ENCODE data around the gene SARDH. TPM values are rescaled to one million over a fixed set of nuclear protein-coding genes. Genes with fewer than 3 reads are reported as not detected.
"Not testable (repeated sequence)": the region's sequence is repeated elsewhere in the genome, so short reads cannot be mapped to it uniquely, and the experiment has no call there.

Gene SARDH
- total RNA-seq, 2 experiments from 2014 or later = 5.5 to 5.6 TPM

DNA sequence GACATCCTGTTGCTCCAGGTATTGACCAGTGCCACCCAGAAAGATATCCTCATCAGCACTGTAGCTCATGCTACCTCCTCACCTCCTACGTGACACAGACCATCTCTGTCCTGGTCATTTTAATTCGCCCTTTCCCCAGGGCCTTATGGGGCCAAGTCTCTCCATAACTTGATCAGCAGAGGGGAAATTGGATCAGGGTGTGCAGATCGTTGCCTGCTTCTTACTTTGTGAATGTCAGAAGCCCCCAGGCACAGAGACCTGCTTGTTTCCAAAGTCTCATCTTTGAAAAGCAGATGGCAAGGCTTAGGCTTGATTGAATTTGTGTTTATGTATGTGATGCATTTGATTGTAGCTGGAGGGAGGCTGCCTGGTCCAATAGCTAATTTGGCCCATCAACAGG, 110.8 kb downstream of the SARDH start:
- Mint-ChIP-seq H3K27me3 (no peaks in the 10 kb centered on the region), H3K4me3 (no peak overlapping the region), H3K4me1 (ENCODE audit: low read depth) (peaks cover 2% of the 10 kb centered on the region), H3K9me3 (peaks cover 16% of the 10 kb centered on the region), H3K36me3 (ENCODE audit: low read depth) (no peaks in the 10 kb centered on the region), H3K27ac (no peak overlapping the region)
- intact Hi-C loops (cut with micrococcal nuclease) = no loop called here
- ChIA-PET CTCF (interaction anchor here (1.4 kb wide), 1 partner anchor 116 kb away, joined by 3 read pairs; no protein-coding TSS in a partner anchor), POLR2A (interaction anchor here (1.2 kb wide), 1 partner anchor 10 kb away, joined by 4 read pairs; no protein-coding TSS in a partner anchor)
- DNase-seq (no peak), ATAC-seq (no peak)
- TF ChIP-seq, protein P1, sequence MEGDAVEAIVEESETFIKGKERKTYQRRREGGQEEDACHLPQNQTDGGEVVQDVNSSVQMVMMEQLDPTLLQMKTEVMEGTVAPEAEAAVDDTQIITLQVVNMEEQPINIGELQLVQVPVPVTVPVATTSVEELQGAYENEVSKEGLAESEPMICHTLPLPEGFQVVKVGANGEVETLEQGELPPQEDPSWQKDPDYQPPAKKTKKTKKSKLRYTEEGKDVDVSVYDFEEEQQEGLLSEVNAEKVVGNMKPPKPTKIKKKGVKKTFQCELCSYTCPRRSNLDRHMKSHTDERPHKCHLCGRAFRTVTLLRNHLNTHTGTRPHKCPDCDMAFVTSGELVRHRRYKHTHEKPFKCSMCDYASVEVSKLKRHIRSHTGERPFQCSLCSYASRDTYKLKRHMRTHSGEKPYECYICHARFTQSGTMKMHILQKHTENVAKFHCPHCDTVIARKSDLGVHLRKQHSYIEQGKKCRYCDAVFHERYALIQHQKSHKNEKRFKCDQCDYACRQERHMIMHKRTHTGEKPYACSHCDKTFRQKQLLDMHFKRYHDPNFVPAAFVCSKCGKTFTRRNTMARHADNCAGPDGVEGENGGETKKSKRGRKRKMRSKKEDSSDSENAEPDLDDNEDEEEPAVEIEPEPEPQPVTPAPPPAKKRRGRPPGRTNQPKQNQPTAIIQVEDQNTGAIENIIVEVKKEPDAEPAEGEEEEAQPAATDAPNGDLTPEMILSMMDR (IDR thresholded peaks at IDR 0.05) = no peak

GRCh38 chr9:133626008-133626407, 112.1 kb downstream of the SARDH start:
- H3K27me3 Mint-ChIP-seq; ATAC-seq; POLR2A ChIA-PET; DNase-seq; intact Hi-C loops (cut with micrococcal nuclease); H3K4me3 Mint-ChIP-seq; H3K36me3 Mint-ChIP-seq (ENCODE audit: low read depth); CTCF ChIA-PET; H3K27ac Mint-ChIP-seq: not testable (repeated sequence)
- Mint-ChIP-seq H3K4me1 (ENCODE audit: low read depth) (peaks cover 13% of the 10 kb centered on the region), H3K9me3 (peaks cover 16% of the 10 kb centered on the region)

- intact Hi-C loops (cut with micrococcal nuclease) = no loop called here
- no peak for DNase-seq
- no peak for ATAC-seq
- POLR2A ChIA-PET = no interaction called here
- TF ChIP-seq, protein P1 (IDR thresholded peaks at IDR 0.05) = no peak
- CTCF ChIA-PET = no interaction called here
- Mint-ChIP-seq H3K4me3 (no peak overlapping the region), H3K36me3 (ENCODE audit: low read depth) (no peaks in the 10 kb centered on the region), H3K27ac (no peak overlapping the region), H3K27me3 (no peaks in the 10 kb centered on the region), H3K9me3 (peaks cover 16% of the 10 kb centered on the region), H3K4me1 (ENCODE audit: low read depth) (peaks cover 31% of the 10 kb centered on the region)
Measured at GRCh38 chr9:133622555-133622954, 115.6 kb downstream of the SARDH start.

DNA sequence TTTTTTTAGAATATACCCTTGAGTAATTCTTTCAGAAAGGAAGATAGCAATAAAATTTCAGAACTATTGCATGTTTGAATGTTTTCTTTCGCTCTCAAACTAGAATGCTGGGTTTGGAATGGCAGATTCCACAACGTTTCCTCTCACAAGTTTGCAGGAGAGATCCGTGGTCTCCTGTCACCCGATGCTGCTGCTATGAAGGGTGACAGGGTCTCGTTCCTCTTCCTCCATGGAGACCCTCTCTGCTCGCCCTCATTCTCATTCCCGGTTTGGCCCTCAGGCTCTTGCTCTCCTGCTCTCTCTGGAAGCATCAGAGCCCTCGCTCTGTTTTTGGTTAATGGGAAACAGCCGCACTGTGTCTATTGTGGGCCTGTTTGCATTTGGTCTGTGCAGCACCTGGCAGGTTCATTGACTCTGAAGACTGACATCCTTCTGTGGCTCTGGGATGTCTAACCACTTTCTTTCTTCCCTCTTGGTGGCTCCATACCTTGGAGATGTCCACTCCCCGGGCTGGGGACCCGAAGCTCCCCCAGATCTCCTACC, 116.4 kb downstream of the SARDH start:
- DNase-seq (no peak), ATAC-seq (no peak)
- Mint-ChIP-seq H3K36me3 (ENCODE audit: low read depth) (no peaks in the 10 kb centered on the region), H3K27me3 (no peaks in the 10 kb centered on the region), H3K27ac (no peak overlapping the region), H3K4me1 (ENCODE audit: low read depth) (peaks cover 31% of the 10 kb centered on the region), H3K9me3 (peaks cover 10% of the 10 kb centered on the region), H3K4me3 (no peak overlapping the region)
- intact Hi-C loops (cut with micrococcal nuclease) = no loop called here
- POLR2A ChIA-PET = no interaction called here
- CTCF ChIA-PET = interaction anchor here (1.6 kb wide), 1 partner anchor 32 kb away, joined by 3 read pairs; no protein-coding TSS in a partner anchor
- TF ChIP-seq, protein P1 (IDR thresholded peaks at IDR 0.05) = no peak

DNA sequence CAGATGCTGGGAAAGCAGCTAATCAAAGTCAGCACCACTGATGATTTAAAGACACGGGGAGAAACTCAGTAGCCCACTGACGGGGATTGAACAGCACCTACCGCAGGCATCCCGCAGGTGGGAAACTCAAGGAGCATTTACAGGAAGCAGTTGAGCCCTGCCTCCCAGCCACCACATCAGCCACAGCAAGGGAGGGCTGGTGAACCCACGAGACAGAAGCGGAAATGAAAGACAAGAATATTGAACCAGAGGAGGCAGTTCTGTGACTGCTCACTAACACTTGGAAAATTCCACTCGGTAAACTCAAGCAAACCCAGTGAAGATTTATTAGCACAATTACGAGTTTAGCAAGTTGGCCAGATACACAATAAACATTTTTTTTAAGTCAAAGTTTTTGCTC, 118.4 kb downstream of the SARDH start:
- Mint-ChIP-seq H3K4me1 (ENCODE audit: low read depth) (peaks cover 31% of the 10 kb centered on the region), H3K9me3 (no peaks in the 10 kb centered on the region), H3K27ac (peak overlapping the region; percentile 45), H3K4me3 (no peak overlapping the region), H3K27me3 (no peaks in the 10 kb centered on the region), H3K36me3 (ENCODE audit: low read depth) (no peaks in the 10 kb centered on the region)
- ChIA-PET CTCF (interaction anchor here (0.7 to 1.2 kb wide), 2 partner anchors 57 to 123 kb away, joined by 3 read pairs; no protein-coding TSS in a partner anchor), POLR2A (no interaction called here)
- DNase-seq (peak; percentile 75), ATAC-seq (peak; percentile 82)
- TF ChIP-seq, protein P1 (IDR thresholded peaks at IDR 0.05) = no peak
- intact Hi-C loops (cut with micrococcal nuclease) = no loop called here

Data from activated CD8-positive, alpha-beta T cell treated with anti-CD3 and anti-CD28 coated beads for 36 hours (primary cell).